Ovary (tissue), 3 donors: ENCODE data around the gene FCRL4.

Source experiments
- POLR2A ChIP-seq: fragments of 450-650 bp; IDR thresholded peaks from one replicate; pipeline ENCODE4 v1.6.1; 2017; ENCODE audit warnings: antibody characterized with exemption, mild to moderate bottlenecking, moderate library complexity
- TF ChIP-seq, protein P1 (sequence below), 3 donors: fragments of 450-650 bp in 2 of 3; fragments of 200-600 bp in 1 of 3; IDR thresholded peaks; one replicate each; pipeline versions ENCODE4 v1.5.1 to v1.8.0; 2016 to 2022; ENCODE audit warnings: antibody characterized with exemption in 3 of 3, mild to moderate bottlenecking in 1 of 3
- donor health status: DM: no; HTN: no; CAD: no.

DNA sequence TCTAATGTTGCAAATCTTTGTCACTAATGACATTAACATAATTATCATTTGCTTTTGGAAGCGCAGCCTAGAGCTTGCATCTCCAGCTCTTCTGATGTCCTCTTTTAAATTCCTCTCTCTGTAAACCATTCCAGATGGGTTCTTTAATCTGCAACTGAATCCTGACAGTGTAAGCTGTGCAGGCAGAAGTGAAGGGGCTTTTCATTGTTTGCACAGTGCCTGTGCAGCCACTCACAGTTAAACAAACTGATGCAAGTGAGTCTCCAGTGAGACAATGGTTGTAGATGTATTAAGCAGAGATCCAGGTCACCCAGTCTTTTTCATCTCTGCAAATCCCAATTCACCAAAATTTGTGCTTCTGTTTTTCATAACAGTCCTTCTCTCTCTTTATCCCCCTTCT lies 23.0 kb downstream of the FCRL4 start:
- no peak for TF ChIP-seq POLR2A
- TF ChIP-seq, protein P1, sequence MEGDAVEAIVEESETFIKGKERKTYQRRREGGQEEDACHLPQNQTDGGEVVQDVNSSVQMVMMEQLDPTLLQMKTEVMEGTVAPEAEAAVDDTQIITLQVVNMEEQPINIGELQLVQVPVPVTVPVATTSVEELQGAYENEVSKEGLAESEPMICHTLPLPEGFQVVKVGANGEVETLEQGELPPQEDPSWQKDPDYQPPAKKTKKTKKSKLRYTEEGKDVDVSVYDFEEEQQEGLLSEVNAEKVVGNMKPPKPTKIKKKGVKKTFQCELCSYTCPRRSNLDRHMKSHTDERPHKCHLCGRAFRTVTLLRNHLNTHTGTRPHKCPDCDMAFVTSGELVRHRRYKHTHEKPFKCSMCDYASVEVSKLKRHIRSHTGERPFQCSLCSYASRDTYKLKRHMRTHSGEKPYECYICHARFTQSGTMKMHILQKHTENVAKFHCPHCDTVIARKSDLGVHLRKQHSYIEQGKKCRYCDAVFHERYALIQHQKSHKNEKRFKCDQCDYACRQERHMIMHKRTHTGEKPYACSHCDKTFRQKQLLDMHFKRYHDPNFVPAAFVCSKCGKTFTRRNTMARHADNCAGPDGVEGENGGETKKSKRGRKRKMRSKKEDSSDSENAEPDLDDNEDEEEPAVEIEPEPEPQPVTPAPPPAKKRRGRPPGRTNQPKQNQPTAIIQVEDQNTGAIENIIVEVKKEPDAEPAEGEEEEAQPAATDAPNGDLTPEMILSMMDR (IDR thresholded peaks at IDR 0.05), result no peak
